GM12892 (cell line): ENCODE results near the gene NIT2.
"Not testable (repeated sequence)": the region's sequence is repeated elsewhere in the genome, so short reads cannot be mapped to it uniquely, and the experiment has no call there.

Experiments
- DNase-seq: peaks from one replicate; pipeline ENCODE4 v3.0.0; 2011; ENCODE audit not compliant: insufficient read length
- FAIRE-seq: peaks from 2 replicates; lab custom pipeline; 2011; peaks lifted over from hg19 to GRCh38; lab: Jason Lieb, UNC
- POLR2A ChIP-seq: IDR thresholded peaks from 2 replicates; pipeline ENCODE4 v1.6.1; 2011; ENCODE audit warnings: low read depth, low read length, control low read depth
- POLR2AphosphoS5 ChIP-seq: IDR thresholded peaks from 2 replicates; pipeline ENCODE4 v1.6.1; 2011; ENCODE audit warnings: low read depth, low read length, control low read depth
- TAF1 ChIP-seq: IDR thresholded peaks from 2 replicates; pipeline ENCODE4 v1.6.1; 2011; ENCODE audit warnings: low read depth, mild to moderate bottlenecking, control low read depth, low read length, borderline replicate concordance

Gene NIT2

DNA sequence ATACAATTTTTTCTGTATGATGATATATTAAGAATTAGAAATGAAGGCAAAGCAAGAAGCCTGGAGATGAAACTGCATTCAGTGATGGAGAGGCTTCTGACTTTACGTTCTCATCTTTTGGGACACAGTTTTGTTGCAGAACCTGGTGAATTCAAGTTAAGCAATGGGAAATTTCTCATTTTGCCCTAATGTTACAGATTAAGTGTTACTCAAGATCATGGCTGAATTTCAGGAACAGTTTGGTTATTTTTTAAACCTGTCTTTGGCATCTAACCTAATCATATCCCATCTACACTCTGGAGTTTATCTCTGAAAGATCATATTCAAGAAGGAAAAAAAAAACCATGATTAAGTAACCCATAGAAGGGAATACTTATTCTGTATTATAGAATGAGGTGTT is 6.0 kb downstream of the NIT2 start:
- DNase-seq (no peak), FAIRE-seq (no peak)
- TF ChIP-seq TAF1 (no peak), POLR2A (no peak), POLR2AphosphoS5 (no peak)

DNA sequence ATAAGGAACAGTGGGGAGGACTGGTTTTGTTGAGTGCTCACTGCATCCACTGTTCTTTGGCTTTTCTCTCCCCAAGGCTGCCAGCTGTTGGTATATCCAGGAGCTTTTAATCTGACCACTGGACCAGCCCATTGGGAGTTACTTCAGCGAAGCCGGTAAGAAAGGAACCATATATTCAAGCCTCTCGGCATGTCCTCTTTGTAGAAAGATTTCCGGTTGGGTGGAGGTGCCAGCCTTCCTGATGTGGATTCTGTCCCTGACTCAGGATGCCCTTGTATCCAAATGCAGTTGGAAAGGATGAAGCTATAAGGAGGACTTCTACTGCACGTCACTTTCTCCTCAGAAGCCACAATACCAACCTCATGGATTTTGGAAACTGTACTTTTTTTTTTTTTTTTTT is 14.2 kb downstream of the NIT2 start:
- no peak for TF ChIP-seq POLR2AphosphoS5
- TF ChIP-seq POLR2A, result no peak
- TF ChIP-seq TAF1, result no peak
- DNase-seq, result no peak
- FAIRE-seq, result no peak

DNA sequence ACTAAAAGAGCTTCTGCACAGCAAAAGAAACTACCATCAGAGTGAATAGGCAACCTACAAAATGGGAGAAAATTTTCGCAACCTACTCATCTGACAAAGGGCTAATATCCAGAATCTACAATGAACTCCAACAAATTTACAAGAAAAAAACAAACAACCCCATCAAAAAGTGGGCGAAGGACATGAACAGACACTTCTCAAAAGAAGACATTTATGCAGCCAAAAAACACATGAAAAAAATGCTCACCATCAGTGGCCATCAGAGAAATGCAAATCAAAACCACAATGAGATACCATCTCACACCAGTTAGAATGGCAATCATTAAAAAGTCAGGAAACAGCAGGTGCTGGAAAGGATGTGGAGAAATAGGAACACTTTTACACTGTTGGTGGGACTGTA is 17.2 kb downstream of the NIT2 start:
- FAIRE-seq, DNase-seq: not testable (repeated sequence)

DNA sequence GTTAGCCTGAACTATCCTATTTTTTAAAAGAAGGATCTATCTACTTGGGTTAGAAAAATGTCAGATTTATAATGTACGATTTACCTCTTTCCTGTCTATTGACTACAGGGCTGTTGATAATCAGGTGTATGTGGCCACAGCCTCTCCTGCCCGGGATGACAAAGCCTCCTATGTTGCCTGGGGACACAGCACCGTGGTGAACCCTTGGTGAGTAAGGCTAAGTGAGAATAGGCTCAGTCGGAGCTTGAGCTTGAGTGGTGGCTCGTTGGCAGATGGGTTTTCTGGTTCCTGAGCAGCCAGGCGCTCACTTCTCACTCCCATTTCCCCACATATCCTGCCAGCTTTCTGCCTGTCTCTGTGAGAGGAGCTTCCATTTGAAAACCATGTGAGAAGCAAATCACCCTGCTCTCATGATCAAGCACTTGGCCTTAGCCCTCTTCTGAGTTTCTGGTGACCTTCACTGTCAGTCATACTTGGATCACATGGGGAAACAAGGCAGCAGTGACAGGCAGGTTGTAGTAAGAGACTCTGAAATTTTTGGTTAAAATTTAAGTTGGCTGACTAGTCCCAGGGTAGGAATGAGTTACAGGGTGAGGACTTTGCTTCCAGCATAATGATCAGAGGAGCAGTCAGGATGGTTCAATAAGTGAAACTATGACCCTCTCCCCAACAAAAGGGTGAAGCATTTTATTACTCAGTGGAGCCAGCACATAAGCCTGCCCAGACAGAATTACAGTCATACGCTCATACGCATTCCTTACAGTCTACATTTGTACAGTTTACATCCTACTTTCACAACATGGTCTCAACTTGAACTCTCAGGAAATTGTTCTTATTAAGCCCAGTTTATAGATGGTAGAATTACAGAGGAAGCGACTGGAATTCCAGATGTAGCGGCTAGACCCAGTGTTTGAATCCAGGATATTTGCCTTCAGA is 18.0 kb downstream of the NIT2 start:
- no peak for FAIRE-seq

DNA sequence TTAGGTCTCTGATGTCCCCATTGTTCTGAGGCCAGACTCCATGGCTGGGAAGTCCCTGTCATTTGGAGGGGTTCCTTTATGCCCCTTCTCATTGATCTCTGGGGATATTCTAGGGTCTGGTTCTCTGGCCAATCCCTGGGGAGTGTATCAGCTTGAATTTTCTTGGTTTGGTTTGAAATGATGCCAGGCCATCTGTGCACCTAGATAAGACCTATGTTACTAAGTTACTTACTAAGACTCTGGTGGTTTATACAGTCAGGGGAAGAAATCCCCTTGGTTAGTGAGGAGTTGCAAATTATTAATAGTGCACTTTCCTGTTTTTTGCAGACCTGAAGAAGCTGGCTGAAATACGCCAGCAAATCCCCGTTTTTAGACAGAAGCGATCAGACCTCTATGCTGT is 20.3 kb downstream of the NIT2 start:
- TF ChIP-seq POLR2A (no peak), POLR2AphosphoS5 (no peak), TAF1 (no peak)
- FAIRE-seq, result no peak
- no peak for DNase-seq

More for the DNA sequence above, 18.0 kb downstream of the NIT2 start:
- DNase-seq, result no peak
- TF ChIP-seq TAF1, result no peak
- TF ChIP-seq POLR2AphosphoS5, result no peak
- no peak for TF ChIP-seq POLR2A

DNA sequence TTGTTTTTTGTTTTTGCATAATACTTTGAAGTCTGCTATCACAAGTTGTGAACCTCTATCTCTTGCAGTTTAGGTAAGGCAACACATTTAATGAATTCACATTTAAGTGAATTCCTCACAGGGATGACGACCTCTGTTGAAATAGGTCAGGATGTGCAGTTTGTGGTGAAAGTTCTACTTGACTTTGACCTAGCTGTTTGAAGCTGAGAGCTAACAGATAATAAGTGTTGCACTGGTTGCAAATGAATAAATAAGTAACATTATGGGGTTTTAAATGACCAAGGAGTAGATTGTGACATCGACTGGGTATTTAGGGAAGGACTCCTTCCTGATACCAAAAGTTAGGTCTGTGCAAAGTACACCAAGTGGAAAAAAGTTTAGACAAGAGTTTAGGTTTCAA is 23.9 kb downstream of the NIT2 start:
- DNase-seq (no peak), FAIRE-seq (no peak)
- TF ChIP-seq TAF1 (no peak), POLR2AphosphoS5 (no peak), POLR2A (no peak)

- DNase-seq, result no peak
- FAIRE-seq, result no peak
- TF ChIP-seq POLR2A, result no peak
- no peak for TF ChIP-seq POLR2AphosphoS5
- TF ChIP-seq TAF1, result no peak
Observed at GRCh38 chr3:100359035-100359434, 24.5 kb downstream of the NIT2 start.

DNA sequence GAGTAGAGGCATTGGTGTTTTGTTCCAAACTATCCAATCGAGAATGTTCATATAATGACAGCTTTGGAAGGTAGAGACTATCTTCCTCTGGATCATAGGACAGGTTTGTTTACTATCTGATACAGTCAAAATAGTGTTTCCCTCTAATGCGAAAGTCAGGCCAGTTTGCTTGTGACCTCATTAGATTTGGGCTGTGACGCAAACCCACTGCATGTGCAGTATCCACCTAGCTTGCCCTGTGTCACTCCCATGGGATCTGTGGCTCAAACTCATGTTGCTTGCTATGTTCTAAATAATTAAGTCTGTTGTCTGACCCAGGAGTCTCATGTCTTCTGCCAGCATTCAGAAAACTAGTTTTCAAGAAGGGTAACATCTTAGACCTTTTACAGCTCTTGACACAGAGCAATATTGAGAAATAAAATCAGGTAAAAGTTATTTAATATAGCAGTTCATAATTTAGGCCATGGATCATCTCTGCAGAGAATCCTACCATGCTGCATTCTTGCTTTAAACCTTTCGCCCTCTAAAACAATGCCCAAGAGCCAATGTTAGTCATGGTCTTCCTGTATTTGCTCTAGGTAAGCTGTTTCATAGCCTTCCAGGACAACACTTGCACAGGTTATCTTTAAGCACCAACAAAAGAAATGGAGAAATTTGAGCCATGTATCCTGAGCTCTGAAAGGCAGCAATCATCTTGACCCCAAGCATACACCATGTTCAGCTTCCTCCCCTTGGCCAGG is 26.4 kb downstream of the NIT2 start:
- DNase-seq, result no peak
- TF ChIP-seq POLR2AphosphoS5 (no peak), POLR2A (no peak), TAF1 (no peak)
- no peak for FAIRE-seq

- TF ChIP-seq POLR2AphosphoS5 (no peak), POLR2A (no peak), TAF1 (no peak)
- DNase-seq (no peak), FAIRE-seq (peak; percentile 46)
Observed at GRCh38 chr3:100361897-100362296, 27.3 kb downstream of the NIT2 start.

DNA sequence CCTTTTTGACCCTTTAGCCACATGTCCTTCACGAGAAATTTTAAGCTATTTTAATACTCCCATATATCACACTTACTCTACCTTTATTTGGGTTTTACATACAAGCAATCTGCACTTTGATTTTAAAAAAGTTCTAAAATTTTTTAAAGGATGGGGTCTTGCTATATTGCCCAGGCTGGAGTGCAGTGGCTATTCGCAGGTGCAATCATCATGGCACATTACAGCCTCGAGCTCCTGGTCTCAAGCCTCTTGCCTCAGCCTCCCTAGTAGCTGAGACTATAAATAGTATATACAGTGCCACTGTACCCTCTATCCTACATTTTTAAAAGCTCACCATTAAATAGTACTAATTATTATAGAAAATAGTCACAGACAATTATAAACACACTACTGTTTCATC is 29.9 kb downstream of the NIT2 start:
- DNase-seq (no peak), FAIRE-seq (no peak)
- TF ChIP-seq POLR2AphosphoS5 (no peak), TAF1 (no peak), POLR2A (no peak)

DNA sequence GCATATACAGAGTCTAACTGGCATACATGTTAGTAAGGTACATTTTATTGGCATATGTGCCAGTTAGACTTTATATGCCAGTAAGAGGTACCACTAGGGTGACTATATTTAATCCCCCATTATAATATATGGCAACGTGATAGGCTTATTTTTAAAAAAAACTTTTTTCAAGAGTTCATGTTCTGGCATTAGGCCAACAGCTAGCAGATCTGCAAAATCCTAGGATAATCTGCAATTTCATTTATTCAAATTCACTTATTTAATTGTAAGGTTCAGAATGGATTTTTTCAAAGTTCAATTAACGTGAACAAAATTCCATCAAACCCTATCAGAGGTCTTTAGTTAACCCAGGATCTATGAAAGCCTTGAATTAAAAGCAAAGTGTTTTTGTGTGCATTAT is 31.9 kb downstream of the NIT2 start:
- TF ChIP-seq POLR2AphosphoS5 (no peak), TAF1 (no peak), POLR2A (no peak)
- no peak for DNase-seq
- FAIRE-seq, result no peak

DNA sequence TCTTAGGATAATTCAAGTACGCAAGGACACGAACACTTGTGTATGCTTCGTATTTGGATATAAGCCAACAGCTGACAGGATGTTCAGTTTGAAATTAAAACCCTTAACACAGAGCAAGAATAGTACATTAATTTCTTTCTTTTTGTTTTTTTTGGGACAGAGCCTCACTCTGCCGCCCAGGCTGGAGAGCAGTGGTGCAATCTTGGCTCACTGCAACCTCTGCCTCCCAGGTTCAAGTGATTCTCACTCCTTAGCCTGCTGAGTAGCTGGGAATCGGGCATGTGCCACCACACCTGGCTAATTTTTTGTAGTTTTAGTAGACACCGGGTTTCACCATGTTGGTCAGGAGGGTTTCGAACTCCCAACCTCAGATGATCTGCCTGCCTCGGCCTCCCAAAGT is 33.9 kb downstream of the NIT2 start:
- TF ChIP-seq POLR2A, result no peak
- TF ChIP-seq TAF1, result no peak
- no peak for TF ChIP-seq POLR2AphosphoS5
- no peak for DNase-seq
- no peak for FAIRE-seq
